CD4-positive, alpha-beta memory T cell (primary cell): ENCODE results near the gene XCL2. TPM values are rescaled to one million over a fixed set of nuclear protein-coding genes. Genes with fewer than 3 reads are reported as not detected.

Experiments used
- CTCF ChIA-PET: fragments of 350-600 bp; sonication (Branson Sonifier 250); formaldehyde crosslinking; loops from one replicate; lab custom pipeline; 2021; ENCODE audit warnings: inconsistent platforms; ENCODE audit not compliant: partially characterized antibody; lab: Charles Lee
- POLR2A ChIA-PET: fragments of 350-600 bp; sonication (Branson Sonifier 250); formaldehyde crosslinking; loops from one replicate; lab custom pipeline; 2021; ENCODE audit not compliant: partially characterized antibody; lab: Charles Lee
- DNase-seq, 5 donors: peaks; one replicate each; pipeline versions ENCODE4 v3.0.0 to v3.0.0-alpha.2; 2020 to 2022; ENCODE audit warnings: mixed read lengths in 1 of 5
- H3K27ac ChIP-seq: one replicate; pipeline ENCODE4 v1.7.0; 2013; ENCODE audit warnings: low read depth, low read length
- H3K27me3 ChIP-seq: 2 replicates; pipeline ENCODE4 v1.7.0; 2013; ENCODE audit warnings: mild to moderate bottlenecking, low read length, moderate library complexity; ENCODE audit not compliant: insufficient read depth
- H3K36me3 ChIP-seq: 2 replicates; pipeline ENCODE4 v1.7.0; 2013; ENCODE audit warnings: mild to moderate bottlenecking, low read length, moderate library complexity; ENCODE audit not compliant: insufficient read depth
- H3K4me1 ChIP-seq: 2 replicates; pipeline ENCODE4 v1.7.0; 2013; ENCODE audit warnings: mild to moderate bottlenecking, low read length, moderate library complexity; ENCODE audit not compliant: insufficient read depth
- H3K4me3 ChIP-seq, 2 donors: one replicate each; pipeline ENCODE4 v1.7.0; 2013; ENCODE audit warnings: low read length in 2 of 2, mild to moderate bottlenecking in 1 of 2
- H3K9me3 ChIP-seq, 2 donors: one replicate each; pipeline ENCODE4 v1.7.0; 2013; ENCODE audit warnings: low read length in 2 of 2, control low read depth in 1 of 2; ENCODE audit not compliant: control insufficient read depth in 1 of 2
- H3K27ac Mint-ChIP-seq, 7 donors: one replicate each; pipeline ENCODE4 v1.8.0; 2020 to 2021; ENCODE audit warnings: mixed read lengths in 7 of 7, mild to moderate bottlenecking in 6 of 7, inconsistent platforms in 3 of 7, moderate library complexity in 3 of 7
- H3K27me3 Mint-ChIP-seq, 2 donors: one replicate each; pipeline ENCODE4 v1.8.0; 2020 to 2021; ENCODE audit warnings: mixed read lengths in 2 of 2
- H3K36me3 Mint-ChIP-seq, 2 donors: one replicate each; pipeline ENCODE4 v1.8.0; 2020 to 2021; ENCODE audit warnings: mixed read lengths in 2 of 2, inconsistent platforms in 1 of 2, mild to moderate bottlenecking in 1 of 2
- H3K4me1 Mint-ChIP-seq, 4 donors: one replicate each; pipeline ENCODE4 v1.8.0; 2020 to 2021; ENCODE audit warnings: mixed read lengths in 4 of 4, mild to moderate bottlenecking in 1 of 4
- H3K4me3 Mint-ChIP-seq, 8 donors: one replicate each; pipeline ENCODE4 v1.8.0; 2020 to 2021; ENCODE audit warnings: mixed read lengths in 8 of 8, mild to moderate bottlenecking in 7 of 8, moderate library complexity in 6 of 8, inconsistent platforms in 3 of 8
- H3K9me3 Mint-ChIP-seq, 8 donors: one replicate each; pipeline ENCODE4 v1.8.0; 2020 to 2021; ENCODE audit warnings: mixed read lengths in 8 of 8, mild to moderate bottlenecking in 5 of 8, inconsistent platforms in 3 of 8, moderate library complexity in 1 of 8
- intact Hi-C: fragments of 100-400 bp; cut with micrococcal nuclease; formaldehyde crosslinking; loops from one replicate; pipeline ENCODE4 v1.15.1; 2023
- polyA plus RNA-seq, 2 donors: library from polyadenylated mRNA; unstranded; fragments of 300-500 nt; fragmentation: Illumina TruSeq; gene quantifications; one replicate each; pipeline ENCODE4 v1.2.3, GENCODE V29; 2021
- total RNA-seq, 2 experiments: library from RNA; stranded (reverse); gene quantifications; one replicate each; pipeline ENCODE4 v1.2.3, GENCODE V29; 2021

XCL2 gene
- total and polyA plus RNA-seq, 4 experiments from 2014 or later = 1.4 to 2.8 TPM; not detected in 2

- H3K27me3 ChIP-seq = no peaks in the 10 kb centered on the region
- intact Hi-C loops = no loop called here
- no peaks in the 10 kb centered on the region for H3K36me3 ChIP-seq
- no peak overlapping the region for H3K4me3 ChIP-seq
- ChIA-PET CTCF (interaction anchor here (1.1 kb wide), 1 partner anchor 121 kb away, joined by 3 read pairs; no protein-coding TSS in a partner anchor), POLR2A (no interaction called here)
- DNase-seq = no peak
- H3K9me3 ChIP-seq = no peaks in the 10 kb centered on the region
- Mint-ChIP-seq H3K27ac (no peak overlapping the region), H3K27me3 (peaks cover 0 to 2% of the 10 kb centered on the region in 2 donors), H3K4me1 (peaks cover 2 to 16% (median 7%) of the 10 kb centered on the region in 4 donors), H3K9me3 (peaks cover 0 to 5% (median 2%) of the 10 kb centered on the region in 8 donors), H3K4me3 (no peak overlapping the region), H3K36me3 (peaks cover 0 to 10% of the 10 kb centered on the region in 2 donors)
- H3K4me1 ChIP-seq = no peaks in the 10 kb centered on the region
- H3K27ac ChIP-seq = no peak overlapping the region
Measured at GRCh38 chr1:168560370-168560769, 16.6 kb upstream of the XCL2 start.

- Mint-ChIP-seq H3K4me1 (peaks cover 4 to 16% (median 8%) of the 10 kb centered on the region in 4 donors), H3K4me3 (no peak overlapping the region), H3K27me3 (peaks cover 0 to 1% of the 10 kb centered on the region in 2 donors), H3K36me3 (no peaks in the 10 kb centered on the region), H3K27ac (no peak overlapping the region), H3K9me3 (no peaks in the 10 kb centered on the region)
- POLR2A ChIA-PET = no interaction called here
- DNase-seq = no peak
- Histone ChIP-seq H3K27me3 (no peaks in the 10 kb centered on the region), H3K9me3 (no peaks in the 10 kb centered on the region), H3K27ac (no peak overlapping the region), H3K36me3 (no peaks in the 10 kb centered on the region), H3K4me3 (no peak overlapping the region), H3K4me1 (no peaks in the 10 kb centered on the region)
- CTCF ChIA-PET = no interaction called here
- intact Hi-C loops = no loop called here
Measured at GRCh38 chr1:168556647-168557046, 12.8 kb upstream of the XCL2 start.

GRCh38 chr1:168555508-168556046, 11.8 kb upstream of the XCL2 start:
- Mint-ChIP-seq H3K9me3 (no peaks in the 10 kb centered on the region), H3K4me3 (no peak overlapping the region), H3K36me3 (no peaks in the 10 kb centered on the region), H3K27ac (peak overlapping the region in 2 of 7 donors; percentile 23 to 30), H3K4me1 (peaks cover 6 to 16% (median 8%) of the 10 kb centered on the region in 4 donors), H3K27me3 (peaks cover 0 to 1% of the 10 kb centered on the region in 2 donors)
- Histone ChIP-seq H3K27ac (no peak overlapping the region), H3K4me1 (no peaks in the 10 kb centered on the region), H3K4me3 (no peak overlapping the region), H3K27me3 (no peaks in the 10 kb centered on the region), H3K9me3 (no peaks in the 10 kb centered on the region), H3K36me3 (no peaks in the 10 kb centered on the region)
- POLR2A ChIA-PET = no interaction called here
- intact Hi-C loops = no loop called here
- DNase-seq = no peak
- CTCF ChIA-PET = interaction anchor here (1.4 kb wide), 1 partner anchor 13 kb away, joined by 3 read pairs; no protein-coding TSS in a partner anchor

GRCh38 chr1:168554603-168555483, 11.0 kb upstream of the XCL2 start:
- Histone ChIP-seq H3K4me1 (no peaks in the 10 kb centered on the region), H3K9me3 (no peaks in the 10 kb centered on the region), H3K4me3 (no peak overlapping the region), H3K36me3 (no peaks in the 10 kb centered on the region), H3K27me3 (no peaks in the 10 kb centered on the region), H3K27ac (no peak overlapping the region)
- H3K27me3 Mint-ChIP-seq = peaks cover 0 to 1% of the 10 kb centered on the region in 2 donors
- ChIA-PET POLR2A (no interaction called here), CTCF (interaction anchor here (1.4 to 2.2 kb wide), 2 partner anchors 14 to 48 kb away, joined by 3 to 4 read pairs; no protein-coding TSS in a partner anchor)
- no peak overlapping the region for H3K27ac Mint-ChIP-seq
- DNase-seq = peak in 1 of 5 donors; percentile 9
- H3K9me3 Mint-ChIP-seq = no peaks in the 10 kb centered on the region
- H3K36me3 Mint-ChIP-seq = no peaks in the 10 kb centered on the region
- no peak overlapping the region for H3K4me3 Mint-ChIP-seq
- peaks cover 6 to 16% (median 8%) of the 10 kb centered on the region in 4 donors for H3K4me1 Mint-ChIP-seq
- intact Hi-C loops = no loop called here

- Histone ChIP-seq H3K27ac (no peak overlapping the region), H3K4me1 (no peaks in the 10 kb centered on the region), H3K27me3 (no peaks in the 10 kb centered on the region), H3K9me3 (no peaks in the 10 kb centered on the region), H3K4me3 (no peak overlapping the region), H3K36me3 (no peaks in the 10 kb centered on the region)
- Mint-ChIP-seq H3K27me3 (peaks cover 0 to 1% of the 10 kb centered on the region in 2 donors), H3K4me3 (peak overlapping the region in 1 of 8 donors; percentile 64), H3K9me3 (peaks cover 0 to 5% (median 0%) of the 10 kb centered on the region in 8 donors), H3K4me1 (peaks cover 6 to 16% (median 8%) of the 10 kb centered on the region in 4 donors), H3K27ac (no peak overlapping the region), H3K36me3 (no peaks in the 10 kb centered on the region)
- DNase-seq = peak in 1 of 5 donors; percentile 5
- intact Hi-C loops = no loop called here
- POLR2A ChIA-PET = no interaction called here
- CTCF ChIA-PET = interaction anchor here (1.4 to 2.2 kb wide), 2 partner anchors 15 to 49 kb away, joined by 3 to 4 read pairs; no protein-coding TSS in a partner anchor
Measured at GRCh38 chr1:168553680-168554553, 10.1 kb upstream of the XCL2 start.

GRCh38 chr1:168552961-168553360, 9.2 kb upstream of the XCL2 start:
- H3K4me3 Mint-ChIP-seq = no peak overlapping the region
- H3K9me3 Mint-ChIP-seq = peaks cover 0 to 9% (median 0%) of the 10 kb centered on the region in 8 donors
- no peak overlapping the region for H3K4me3 ChIP-seq
- POLR2A ChIA-PET = no interaction called here
- H3K4me1 Mint-ChIP-seq = peaks cover 6 to 13% (median 7%) of the 10 kb centered on the region in 4 donors
- no peak overlapping the region for H3K27ac Mint-ChIP-seq
- H3K27me3 Mint-ChIP-seq = peaks cover 0 to 1% of the 10 kb centered on the region in 2 donors
- H3K4me1 ChIP-seq = no peaks in the 10 kb centered on the region
- DNase-seq = no peak
- no peaks in the 10 kb centered on the region for H3K9me3 ChIP-seq
- H3K27ac ChIP-seq = no peak overlapping the region
- no peaks in the 10 kb centered on the region for H3K27me3 ChIP-seq
- intact Hi-C loops = no loop called here
- CTCF ChIA-PET = interaction anchor here (1.6 to 2.2 kb wide), 2 partner anchors 50 to 114 kb away, joined by 4 read pairs; no protein-coding TSS in a partner anchor
- H3K36me3 ChIP-seq = no peaks in the 10 kb centered on the region
- H3K36me3 Mint-ChIP-seq = no peaks in the 10 kb centered on the region
